Spleen (tissue), 11 donors: Measurements from ENCODE around the gene CD34. TPM values are rescaled to one million over a fixed set of nuclear protein-coding genes. Genes with fewer than 3 reads are reported as not detected.

Experiments used
- DNase-seq: peaks from one replicate; pipeline ENCODE4 v3.0.0-alpha.2; 2020
- H3K27ac ChIP-seq, 8 donors: fragments of 200-600 bp; sonication (generic) in 7 of 8; 1 replicate in 4 of 8; 2 replicates in 4 of 8; pipeline versions ENCODE4 v1.5.0 to v1.8.0; 2016 to 2021; ENCODE audit warnings: inconsistent platforms in 4 of 8, mild to moderate bottlenecking in 4 of 8, moderate library complexity in 1 of 8
- H3K27me3 ChIP-seq, 7 donors: fragments of 200-600 bp; sonication (generic) in 6 of 7; replicated peaks in 1 of 7; 1 replicate in 4 of 7; 2 replicates in 3 of 7; pipeline versions ENCODE4 v1.5.0 to v1.8.0; 2016 to 2021; ENCODE audit warnings: inconsistent platforms in 3 of 7, mild to moderate bottlenecking in 1 of 7
- H3K36me3 ChIP-seq, 6 donors: fragments of 200-600 bp; sonication (generic) in 5 of 6; 1 replicate in 4 of 6; 2 replicates in 2 of 6; pipeline versions ENCODE4 v1.5.0 to v1.8.0; 2016 to 2021; ENCODE audit warnings: inconsistent platforms in 2 of 6
- H3K4me1 ChIP-seq, 6 donors: fragments of 200-600 bp; sonication (generic) in 5 of 6; 1 replicate in 3 of 6; 2 replicates in 3 of 6; pipeline versions ENCODE4 v1.5.0 to v1.8.0; 2016 to 2021; ENCODE audit warnings: inconsistent platforms in 3 of 6
- H3K4me3 ChIP-seq, 8 donors: fragments of 200-600 bp; sonication (generic) in 7 of 8; 1 replicate in 4 of 8; 2 replicates in 4 of 8; pipeline versions ENCODE4 v1.5.0 to v1.8.0; 2016 to 2021; ENCODE audit warnings: inconsistent platforms in 4 of 8, mild to moderate bottlenecking in 4 of 8, moderate library complexity in 2 of 8
- H3K9me3 ChIP-seq, 8 donors: fragments of 200-600 bp; sonication (generic) in 7 of 8; 1 replicate in 4 of 8; 2 replicates in 4 of 8; pipeline versions ENCODE4 v1.5.0 to v1.8.0; 2016 to 2021; ENCODE audit warnings: inconsistent platforms in 4 of 8
- POLR2A ChIP-seq, 3 donors: fragments of 450-650 bp; IDR thresholded peaks; one replicate each; pipeline ENCODE4 v1.5.1; 2017; ENCODE audit warnings: antibody characterized with exemption in 3 of 3, mild to moderate bottlenecking in 1 of 3
- POLR2AphosphoS5 ChIP-seq, 3 donors: sonication (generic); formaldehyde crosslinking; IDR thresholded peaks; one replicate each; pipeline ENCODE4 v1.5.1; 2017; ENCODE audit warnings: antibody characterized with exemption in 3 of 3
- WGBS, 5 donors: extraction: QIAGEN DNeasy Blood & Tissue Kit in 3 of 5; methylation state at CpG; one replicate each; pipeline versions ENCODE4 v1.1.5 to v1.1.7; 2013 to 2018; 5-methylcytosine and 5-hydroxymethylcytosine counted together
- intact Hi-C: fragments of 100-400 bp; cut with DNase I; formaldehyde crosslinking; loops from one replicate; pipeline ENCODE4 v1.15.0; 2023; ENCODE audit warnings: low total_unique reads
- polyA plus RNA-seq, 3 donors: library from polyadenylated mRNA; stranded (reverse); fragments of 200-250 nt; gene quantifications; one replicate each; pipeline ENCODE4 v1.2.1, GENCODE V29; 2013
- total RNA-seq, 7 donors: library from RNA; depleted of rRNA in 3 of 7; stranded (reverse); fragments of >200 nt in 3 of 7; fragmentation: NEBNext Ultra II Directional in 4 of 7; extraction: Animal tissue kit (Norgen Biotek cat#: 25700) in 4 of 7; gene quantifications; one replicate each; pipeline versions ENCODE4 v1.1.0 to v1.2.1, GENCODE V29; 2016 to 2021
- TF ChIP-seq, protein P1 (sequence below), 11 experiments: fragments of 200-600 bp in 7 of 11; fragments of 450-650 bp in 4 of 11; sonication (generic) in 4 of 11; IDR thresholded peaks in 8 of 11; conservative IDR thresholded peaks in 3 of 11; 1 replicate in 7 of 11; 2 replicates in 4 of 11; pipeline versions ENCODE4 v1.4.0 to v1.8.0; 2016 to 2021; ENCODE audit warnings: antibody characterized with exemption in 11 of 11, inconsistent platforms in 4 of 11, mild to moderate bottlenecking in 1 of 11
- donor health status: healthy with polysubstance abuse.
- donor health status: DM: no; HTN: no; CAD: no; lungs with moderate emphysema.
- donor health status: DM: no; HTN: no; CAD: no.
- donor health status: Bipolar disorder and iron deficiency.
- donor health status: healthy.
- donor health status: DM: no; HTN: no; CAD: no.
- donor health status: DM: yes; HTN: yes; CAD: no.

Gene CD34
- total and polyA plus RNA-seq, 10 donors = 5.1 to 31.5 (median 17.5) TPM

DNA sequence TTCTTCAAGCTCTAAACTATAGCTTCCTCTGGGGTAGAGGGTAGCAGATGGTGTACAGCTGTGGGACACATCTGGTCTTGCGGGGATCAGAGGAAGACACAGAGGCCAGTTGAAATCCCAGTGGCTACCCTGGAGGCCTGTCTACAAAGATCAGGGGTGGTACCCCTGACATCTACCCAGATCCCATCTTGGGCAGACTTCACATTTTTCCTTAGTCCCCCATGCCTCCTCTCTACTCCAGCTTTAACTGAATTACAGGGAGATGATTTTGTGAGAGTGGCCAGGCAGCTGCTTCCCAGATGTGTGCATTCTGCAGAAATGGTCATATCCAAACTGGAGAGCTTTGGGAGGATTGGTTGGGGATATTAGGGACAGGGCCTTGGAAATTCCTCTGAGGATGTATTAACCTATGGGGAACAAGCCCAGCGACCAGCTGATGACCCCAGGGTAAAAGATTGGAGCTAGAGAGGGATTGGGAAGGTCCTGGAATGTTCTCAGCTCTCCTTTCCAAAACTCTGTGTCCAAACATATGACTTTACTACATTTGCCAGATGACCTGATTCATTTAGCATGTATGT, 9.6 kb upstream of the CD34 start:
- DNase-seq = no peak
- Histone ChIP-seq H3K9me3 (no peaks in the 10 kb centered on the region), H3K4me3 (no peak overlapping the region), H3K36me3 (no peaks in the 10 kb centered on the region), H3K27ac (peak overlapping the region in 1 of 8 donors; percentile 17), H3K27me3 (peaks cover 0 to 26% (median 0%) of the 10 kb centered on the region in 7 donors), H3K4me1 (peaks cover 5 to 51% (median 38%) of the 10 kb centered on the region in 6 donors)
- no peak for TF ChIP-seq POLR2A (IDR thresholded peaks at IDR 0.05)
- no peak for TF ChIP-seq POLR2AphosphoS5 (IDR thresholded peaks at IDR 0.05)
- TF ChIP-seq, protein P1, sequence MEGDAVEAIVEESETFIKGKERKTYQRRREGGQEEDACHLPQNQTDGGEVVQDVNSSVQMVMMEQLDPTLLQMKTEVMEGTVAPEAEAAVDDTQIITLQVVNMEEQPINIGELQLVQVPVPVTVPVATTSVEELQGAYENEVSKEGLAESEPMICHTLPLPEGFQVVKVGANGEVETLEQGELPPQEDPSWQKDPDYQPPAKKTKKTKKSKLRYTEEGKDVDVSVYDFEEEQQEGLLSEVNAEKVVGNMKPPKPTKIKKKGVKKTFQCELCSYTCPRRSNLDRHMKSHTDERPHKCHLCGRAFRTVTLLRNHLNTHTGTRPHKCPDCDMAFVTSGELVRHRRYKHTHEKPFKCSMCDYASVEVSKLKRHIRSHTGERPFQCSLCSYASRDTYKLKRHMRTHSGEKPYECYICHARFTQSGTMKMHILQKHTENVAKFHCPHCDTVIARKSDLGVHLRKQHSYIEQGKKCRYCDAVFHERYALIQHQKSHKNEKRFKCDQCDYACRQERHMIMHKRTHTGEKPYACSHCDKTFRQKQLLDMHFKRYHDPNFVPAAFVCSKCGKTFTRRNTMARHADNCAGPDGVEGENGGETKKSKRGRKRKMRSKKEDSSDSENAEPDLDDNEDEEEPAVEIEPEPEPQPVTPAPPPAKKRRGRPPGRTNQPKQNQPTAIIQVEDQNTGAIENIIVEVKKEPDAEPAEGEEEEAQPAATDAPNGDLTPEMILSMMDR (IDR thresholded peaks at IDR 0.05 in 8 of 11, conservative IDR thresholded peaks at IDR 0.05 in 3 of 11) = no peak
- intact Hi-C loops = no loop called here
- WGBS, 5 donors = 49 to 86% (median 73%) methylated on average over 2 of the region's 2 CpGs

DNA sequence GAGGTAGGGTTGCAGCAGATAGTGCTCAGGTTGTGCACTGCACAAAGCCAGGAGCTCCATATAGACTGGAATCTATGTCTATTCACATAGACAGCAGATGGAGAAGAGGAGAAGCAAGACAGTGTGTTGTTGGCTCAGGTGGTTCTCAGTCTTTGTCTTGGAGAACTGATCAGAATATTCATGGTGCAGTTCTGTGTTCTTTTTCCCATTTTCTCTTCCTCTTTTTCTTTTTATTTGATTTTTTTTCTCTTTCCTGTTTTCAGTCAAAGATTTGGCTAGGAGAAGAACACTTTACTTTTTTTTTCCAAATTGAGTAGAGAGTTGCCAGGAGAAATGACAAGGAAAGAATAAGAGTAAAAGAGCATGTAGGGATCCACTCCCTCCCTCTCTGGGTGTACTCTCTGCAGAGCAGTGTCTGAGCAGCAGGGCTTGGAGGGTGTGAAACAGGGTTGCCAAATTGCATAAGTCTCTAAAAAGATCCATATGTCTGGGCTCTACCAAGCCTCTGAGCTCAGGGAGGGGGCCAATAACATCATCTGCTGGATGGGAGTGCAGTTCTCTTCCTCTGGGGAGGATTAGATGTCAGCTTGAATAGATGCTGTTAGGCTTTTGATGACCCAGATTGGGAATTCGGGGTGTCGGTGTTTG, 8.7 kb upstream of the CD34 start:
- intact Hi-C loops = no loop called here
- TF ChIP-seq POLR2AphosphoS5 (IDR thresholded peaks at IDR 0.05) = no peak
- TF ChIP-seq, protein P1 (IDR thresholded peaks at IDR 0.05 in 8 of 11, conservative IDR thresholded peaks at IDR 0.05 in 3 of 11) = no peak
- TF ChIP-seq POLR2A (IDR thresholded peaks at IDR 0.05) = no peak
- Histone ChIP-seq H3K9me3 (no peaks in the 10 kb centered on the region), H3K27me3 (peaks cover 0 to 26% (median 0%) of the 10 kb centered on the region in 7 donors), H3K4me1 (peaks cover 5 to 45% (median 38%) of the 10 kb centered on the region in 6 donors), H3K4me3 (no peak overlapping the region), H3K27ac (peak overlapping the region in 2 of 8 donors; percentile 35 to 58), H3K36me3 (no peaks in the 10 kb centered on the region)
- 50 to 81% (median 69%) methylated on average over 2 of the region's 2 CpGs for WGBS, 5 donors
- no peak for DNase-seq

DNA sequence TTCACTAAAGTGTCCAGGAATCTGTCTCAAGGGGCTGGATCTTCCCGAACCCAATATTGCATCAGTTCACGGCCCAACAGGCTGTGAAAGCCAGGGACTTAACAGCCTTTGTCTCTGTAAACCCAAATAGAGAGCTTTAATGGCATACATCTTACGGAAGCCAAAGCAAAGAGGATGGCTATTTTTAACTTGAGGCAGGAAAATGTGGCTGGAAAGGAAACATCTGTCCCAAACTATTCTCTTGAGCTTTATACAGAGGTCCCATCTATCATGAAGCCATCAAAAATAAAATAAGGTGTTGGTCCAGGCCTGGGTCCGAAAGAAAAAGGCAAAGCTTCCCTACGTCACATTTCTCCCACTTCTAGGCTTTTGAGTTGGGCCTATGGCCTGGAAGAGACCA, 7.7 kb upstream of the CD34 start:
- WGBS, 5 donors = 26 to 46% (median 44%) methylated on average over 5 of the region's 5 CpGs
- H3K9me3 ChIP-seq = no peaks in the 10 kb centered on the region
- peak overlapping the region in 4 of 8 donors; percentile 6 to 58 (median 25) for H3K27ac ChIP-seq
- H3K36me3 ChIP-seq = no peaks in the 10 kb centered on the region
- H3K27me3 ChIP-seq = peaks cover 0 to 21% (median 0%) of the 10 kb centered on the region in 7 donors
- no peak overlapping the region for H3K4me3 ChIP-seq
- DNase-seq = no peak
- intact Hi-C loops = no loop called here
- peaks cover 4 to 38% (median 29%) of the 10 kb centered on the region in 6 donors for H3K4me1 ChIP-seq
- TF ChIP-seq POLR2A (IDR thresholded peaks at IDR 0.05) = no peak

DNA sequence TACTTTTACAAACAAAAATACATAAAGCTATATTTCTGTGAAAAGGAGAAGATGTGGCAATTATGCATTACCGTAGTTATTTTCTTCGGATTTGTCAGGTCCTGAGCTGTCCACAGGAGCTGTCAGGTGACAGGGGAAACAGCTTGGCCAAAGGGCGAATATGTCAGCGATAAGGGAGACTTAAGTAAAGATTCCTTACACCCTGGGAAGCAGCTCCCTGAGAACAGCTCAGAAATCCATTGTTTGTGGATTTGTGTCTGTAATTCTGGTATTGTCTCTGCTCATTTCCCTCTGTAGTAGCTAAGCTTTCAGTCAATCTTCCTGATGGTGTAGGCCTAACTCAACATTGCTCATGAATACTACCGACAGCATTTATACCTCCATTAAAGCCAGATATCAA, 7.1 kb upstream of the CD34 start:
- WGBS, 5 donors = 47 to 58% (median 50%) methylated on average over 5 of the region's 5 CpGs
- TF ChIP-seq POLR2A (IDR thresholded peaks at IDR 0.05) (no peak), POLR2AphosphoS5 (IDR thresholded peaks at IDR 0.05) (no peak)
- TF ChIP-seq, protein P1 (IDR thresholded peaks at IDR 0.05 in 8 of 11, conservative IDR thresholded peaks at IDR 0.05 in 3 of 11) = no peak
- no peaks in the 10 kb centered on the region for H3K9me3 ChIP-seq
- peaks cover 0 to 20% (median 0%) of the 10 kb centered on the region in 7 donors for H3K27me3 ChIP-seq
- H3K4me1 ChIP-seq = peaks cover 0 to 33% (median 23%) of the 10 kb centered on the region in 6 donors
- DNase-seq = no peak
- peak overlapping the region in 3 of 8 donors; percentile 6 to 58 (median 15) for H3K27ac ChIP-seq
- intact Hi-C loops = no loop called here
- H3K36me3 ChIP-seq = no peaks in the 10 kb centered on the region
- no peak overlapping the region for H3K4me3 ChIP-seq
